SIG-M5 treated with dmso at 0.1 percent for 504 hours (cell line): ENCODE results near the gene RGMB.

ENCODE experiments used
- DNase-seq: peaks from one replicate; lab custom pipeline; 2025; ENCODE audit not compliant: unreplicated experiment; lab: John Stamatoyannopoulos, UW

The RGMB gene

GRCh38 chr5:98825582-98826375 is 52.3 kb downstream of the RGMB start:
- DNase-seq = no peak

GRCh38 chr5:98827161-98827560 is 53.7 kb downstream of the RGMB start:
- DNase-seq = peak; percentile 7

- no peak for DNase-seq
These were observed 54.3 kb downstream of the RGMB start for GRCh38 chr5:98827588-98828284.

GRCh38 chr5:98836175-98836574 is 62.7 kb downstream of the RGMB start:
- DNase-seq = no peak

- DNase-seq = no peak
These were observed 66.3 kb downstream of the RGMB start for GRCh38 chr5:98839469-98840383.

GRCh38 chr5:98840946-98841345 is 67.5 kb downstream of the RGMB start:
- DNase-seq = no peak

GRCh38 chr5:98843481-98843880 is 70.0 kb downstream of the RGMB start:
- no peak for DNase-seq

GRCh38 chr5:98844865-98845264 is 71.4 kb downstream of the RGMB start:
- DNase-seq = no peak

- no peak for DNase-seq
These were observed 72.4 kb downstream of the RGMB start for GRCh38 chr5:98845878-98846277.
